Breast epithelium (tissue), 3 donors: ENCODE results near the gene TRIM37.

Experiments
- CTCF ChIP-seq, 3 donors: fragments of 450-650 bp; IDR thresholded peaks; one replicate each; pipeline ENCODE4 v1.5.1; 2016 to 2017; ENCODE audit warnings: antibody characterized with exemption in 3 of 3, mild to moderate bottlenecking in 3 of 3, moderate library complexity in 3 of 3
- POLR2A ChIP-seq: fragments of 450-650 bp; IDR thresholded peaks from one replicate; pipeline ENCODE4 v1.6.1; 2016; ENCODE audit warnings: antibody characterized with exemption, mild to moderate bottlenecking, moderate library complexity

- TF ChIP-seq POLR2A (no peak), CTCF (IDR thresholded peaks at IDR 0.05) (no peak)
Measured at GRCh38 chr17:59003860-59004259, 102.8 kb downstream of the TRIM37 start.
